HCT116 (cell line): ENCODE data around the gene CEP131.

Experiments used
- EZH2 ChIP-seq: fragments of 200-600 bp; sonication (generic); IDR thresholded peaks from 2 replicates; pipeline ENCODE4 v1.6.1; 2017; ENCODE audit warnings: antibody characterized with exemption, mixed run types
- EZH2phosphoT487 ChIP-seq: fragments of 200-600 bp; IDR thresholded peaks from 2 replicates; pipeline ENCODE4 v1.6.1; 2018; ENCODE audit warnings: antibody characterized with exemption, borderline replicate concordance
- POLR2A ChIP-seq: IDR thresholded peaks from 2 replicates; pipeline ENCODE4 v1.7.0; 2011; ENCODE audit warnings: borderline replicate concordance; ENCODE audit not compliant: insufficient read depth, insufficient read length; ENCODE audit errors: extremely low read depth
- POLR2AphosphoS5 ChIP-seq: IDR thresholded peaks from 2 replicates; pipeline ENCODE4 v1.6.1; 2011; ENCODE audit warnings: mild to moderate bottlenecking, low read depth, low read length, moderate library complexity
- RAD21 ChIP-seq: IDR thresholded peaks from 2 replicates; pipeline ENCODE4 v1.6.1; 2012; ENCODE audit warnings: low read depth, mild to moderate bottlenecking
- SP1 ChIP-seq: IDR thresholded peaks from 2 replicates; pipeline ENCODE4 v1.6.1; 2012; ENCODE audit warnings: low read depth
- ZFX ChIP-seq: fragments of 450-650 bp; IDR thresholded peaks from 2 replicates; pipeline ENCODE4 v1.6.1; 2017
- ZNF274 ChIP-seq: fragments of 200-500 bp; sonication (Bioruptor generic); IDR thresholded peaks from 2 replicates; pipeline ENCODE4 v1.6.1; 2014; ENCODE audit warnings: mild to moderate bottlenecking, low read depth, low read length, inconsistent platforms
- TF ChIP-seq, protein P1 (sequence below), 3 experiments: fragments of 200-600 bp in 1 of 3; sonication (generic) in 1 of 3; IDR thresholded peaks in 2 of 3; conservative IDR thresholded peaks in 1 of 3; 2 replicates each; pipeline ENCODE4 v1.5.1; 2012 to 2017; ENCODE audit warnings: low read depth in 2 of 3, low read length in 2 of 3, antibody characterized with exemption in 1 of 3, borderline replicate concordance in 1 of 3, control low read depth in 1 of 3, mild to moderate bottlenecking in 1 of 3, mixed read lengths in 1 of 3, mixed run types in 1 of 3, moderate library complexity in 1 of 3; ENCODE audit not compliant: insufficient read depth in 1 of 3
- TF ChIP-seq, protein P2 (sequence below): IDR thresholded peaks from 2 replicates; pipeline ENCODE4 v1.6.1; 2012
- TF ChIP-seq, protein P3 (sequence below): IDR thresholded peaks from 2 replicates; pipeline ENCODE4 v1.6.1; 2012; ENCODE audit warnings: low read depth

DNA sequence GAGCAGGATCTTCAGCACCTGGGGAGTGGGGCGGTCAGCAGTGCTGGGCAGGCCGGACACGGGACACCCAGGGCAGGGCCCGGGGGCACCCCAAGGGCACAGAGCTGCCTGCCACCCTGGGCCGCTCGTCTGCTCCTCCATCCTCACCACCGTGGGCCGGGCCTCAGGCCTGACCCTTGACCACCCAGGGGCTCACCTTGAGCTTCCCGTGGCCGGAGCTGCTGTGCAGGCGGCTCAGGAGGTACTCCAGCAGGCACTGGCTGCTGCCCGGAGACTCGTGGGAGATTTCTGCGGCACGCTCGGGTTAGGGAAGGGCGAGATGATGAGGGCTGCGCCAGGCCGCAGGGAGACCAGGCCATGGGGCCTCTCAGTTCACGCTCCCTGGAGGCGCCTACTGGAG is 14.0 kb upstream of the CEP131 start:
- TF ChIP-seq, protein P1, sequence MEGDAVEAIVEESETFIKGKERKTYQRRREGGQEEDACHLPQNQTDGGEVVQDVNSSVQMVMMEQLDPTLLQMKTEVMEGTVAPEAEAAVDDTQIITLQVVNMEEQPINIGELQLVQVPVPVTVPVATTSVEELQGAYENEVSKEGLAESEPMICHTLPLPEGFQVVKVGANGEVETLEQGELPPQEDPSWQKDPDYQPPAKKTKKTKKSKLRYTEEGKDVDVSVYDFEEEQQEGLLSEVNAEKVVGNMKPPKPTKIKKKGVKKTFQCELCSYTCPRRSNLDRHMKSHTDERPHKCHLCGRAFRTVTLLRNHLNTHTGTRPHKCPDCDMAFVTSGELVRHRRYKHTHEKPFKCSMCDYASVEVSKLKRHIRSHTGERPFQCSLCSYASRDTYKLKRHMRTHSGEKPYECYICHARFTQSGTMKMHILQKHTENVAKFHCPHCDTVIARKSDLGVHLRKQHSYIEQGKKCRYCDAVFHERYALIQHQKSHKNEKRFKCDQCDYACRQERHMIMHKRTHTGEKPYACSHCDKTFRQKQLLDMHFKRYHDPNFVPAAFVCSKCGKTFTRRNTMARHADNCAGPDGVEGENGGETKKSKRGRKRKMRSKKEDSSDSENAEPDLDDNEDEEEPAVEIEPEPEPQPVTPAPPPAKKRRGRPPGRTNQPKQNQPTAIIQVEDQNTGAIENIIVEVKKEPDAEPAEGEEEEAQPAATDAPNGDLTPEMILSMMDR (IDR thresholded peaks at IDR 0.05 in 2 of 3, conservative IDR thresholded peaks at IDR 0.05 in 1 of 3; ENCODE audit: borderline replicate concordance in 1 of 3, insufficient read depth in 1 of 3, low read depth in 2 of 3, low read length in 2 of 3) = no peak
- TF ChIP-seq ZNF274 (no peak), POLR2A (no peak), EZH2phosphoT487 (no peak), SP1 (no peak), ZFX (no peak), POLR2AphosphoS5 (no peak), RAD21 (no peak), EZH2 (no peak)
- TF ChIP-seq, protein P2, sequence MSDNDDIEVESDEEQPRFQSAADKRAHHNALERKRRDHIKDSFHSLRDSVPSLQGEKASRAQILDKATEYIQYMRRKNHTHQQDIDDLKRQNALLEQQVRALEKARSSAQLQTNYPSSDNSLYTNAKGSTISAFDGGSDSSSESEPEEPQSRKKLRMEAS = no peak
- TF ChIP-seq, protein P3, sequence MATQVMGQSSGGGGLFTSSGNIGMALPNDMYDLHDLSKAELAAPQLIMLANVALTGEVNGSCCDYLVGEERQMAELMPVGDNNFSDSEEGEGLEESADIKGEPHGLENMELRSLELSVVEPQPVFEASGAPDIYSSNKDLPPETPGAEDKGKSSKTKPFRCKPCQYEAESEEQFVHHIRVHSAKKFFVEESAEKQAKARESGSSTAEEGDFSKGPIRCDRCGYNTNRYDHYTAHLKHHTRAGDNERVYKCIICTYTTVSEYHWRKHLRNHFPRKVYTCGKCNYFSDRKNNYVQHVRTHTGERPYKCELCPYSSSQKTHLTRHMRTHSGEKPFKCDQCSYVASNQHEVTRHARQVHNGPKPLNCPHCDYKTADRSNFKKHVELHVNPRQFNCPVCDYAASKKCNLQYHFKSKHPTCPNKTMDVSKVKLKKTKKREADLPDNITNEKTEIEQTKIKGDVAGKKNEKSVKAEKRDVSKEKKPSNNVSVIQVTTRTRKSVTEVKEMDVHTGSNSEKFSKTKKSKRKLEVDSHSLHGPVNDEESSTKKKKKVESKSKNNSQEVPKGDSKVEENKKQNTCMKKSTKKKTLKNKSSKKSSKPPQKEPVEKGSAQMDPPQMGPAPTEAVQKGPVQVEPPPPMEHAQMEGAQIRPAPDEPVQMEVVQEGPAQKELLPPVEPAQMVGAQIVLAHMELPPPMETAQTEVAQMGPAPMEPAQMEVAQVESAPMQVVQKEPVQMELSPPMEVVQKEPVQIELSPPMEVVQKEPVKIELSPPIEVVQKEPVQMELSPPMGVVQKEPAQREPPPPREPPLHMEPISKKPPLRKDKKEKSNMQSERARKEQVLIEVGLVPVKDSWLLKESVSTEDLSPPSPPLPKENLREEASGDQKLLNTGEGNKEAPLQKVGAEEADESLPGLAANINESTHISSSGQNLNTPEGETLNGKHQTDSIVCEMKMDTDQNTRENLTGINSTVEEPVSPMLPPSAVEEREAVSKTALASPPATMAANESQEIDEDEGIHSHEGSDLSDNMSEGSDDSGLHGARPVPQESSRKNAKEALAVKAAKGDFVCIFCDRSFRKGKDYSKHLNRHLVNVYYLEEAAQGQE = no peak
